ENCODE results near the gene GINS3. TPM values are rescaled to one million over a fixed set of nuclear protein-coding genes. Genes with fewer than 3 reads are reported as not detected.

GINS3 gene
- total RNA-seq, 2 donors from 2014 or later = 2.5 to 11.7 TPM

DNA sequence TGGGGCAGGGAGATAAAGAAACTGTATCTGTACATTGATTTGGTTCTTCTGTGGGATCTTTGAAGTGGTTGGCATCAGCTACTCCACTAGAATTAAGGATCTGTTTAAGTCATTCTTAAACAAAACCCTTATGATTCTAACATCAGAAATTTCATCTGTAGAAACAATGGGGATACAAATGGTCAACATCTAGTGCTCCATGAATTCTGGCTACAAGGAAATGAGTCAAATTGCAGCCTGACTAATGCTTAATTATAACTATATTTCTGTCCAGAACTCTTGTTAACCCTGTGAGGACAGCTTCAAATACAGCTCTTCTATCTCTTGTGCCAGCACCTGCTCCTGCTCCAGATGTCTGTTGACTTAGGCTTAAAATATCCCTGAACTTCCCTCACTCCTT lies 13.9 kb upstream of the GINS3 start:
- no peak overlapping the region for H3K4me3 ChIP-seq
- no peak overlapping the region for H3K27ac ChIP-seq
- H3K9ac ChIP-seq (ENCODE audit: low read depth in 2 of 2, low read length in 2 of 2) = no peak overlapping the region
- intact Hi-C loops (cut with DNase I) = no loop called here
- H3K9me3 ChIP-seq = no peaks in the 10 kb centered on the region
- no peaks in the 10 kb centered on the region for H3K27me3 ChIP-seq
- TF ChIP-seq, protein P1, sequence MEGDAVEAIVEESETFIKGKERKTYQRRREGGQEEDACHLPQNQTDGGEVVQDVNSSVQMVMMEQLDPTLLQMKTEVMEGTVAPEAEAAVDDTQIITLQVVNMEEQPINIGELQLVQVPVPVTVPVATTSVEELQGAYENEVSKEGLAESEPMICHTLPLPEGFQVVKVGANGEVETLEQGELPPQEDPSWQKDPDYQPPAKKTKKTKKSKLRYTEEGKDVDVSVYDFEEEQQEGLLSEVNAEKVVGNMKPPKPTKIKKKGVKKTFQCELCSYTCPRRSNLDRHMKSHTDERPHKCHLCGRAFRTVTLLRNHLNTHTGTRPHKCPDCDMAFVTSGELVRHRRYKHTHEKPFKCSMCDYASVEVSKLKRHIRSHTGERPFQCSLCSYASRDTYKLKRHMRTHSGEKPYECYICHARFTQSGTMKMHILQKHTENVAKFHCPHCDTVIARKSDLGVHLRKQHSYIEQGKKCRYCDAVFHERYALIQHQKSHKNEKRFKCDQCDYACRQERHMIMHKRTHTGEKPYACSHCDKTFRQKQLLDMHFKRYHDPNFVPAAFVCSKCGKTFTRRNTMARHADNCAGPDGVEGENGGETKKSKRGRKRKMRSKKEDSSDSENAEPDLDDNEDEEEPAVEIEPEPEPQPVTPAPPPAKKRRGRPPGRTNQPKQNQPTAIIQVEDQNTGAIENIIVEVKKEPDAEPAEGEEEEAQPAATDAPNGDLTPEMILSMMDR (IDR thresholded peaks at IDR 0.05) = no peak
- no peak for DNase-seq
- H3K4me1 ChIP-seq = no peaks in the 10 kb centered on the region
- H3K36me3 ChIP-seq = no peaks in the 10 kb centered on the region

DNA sequence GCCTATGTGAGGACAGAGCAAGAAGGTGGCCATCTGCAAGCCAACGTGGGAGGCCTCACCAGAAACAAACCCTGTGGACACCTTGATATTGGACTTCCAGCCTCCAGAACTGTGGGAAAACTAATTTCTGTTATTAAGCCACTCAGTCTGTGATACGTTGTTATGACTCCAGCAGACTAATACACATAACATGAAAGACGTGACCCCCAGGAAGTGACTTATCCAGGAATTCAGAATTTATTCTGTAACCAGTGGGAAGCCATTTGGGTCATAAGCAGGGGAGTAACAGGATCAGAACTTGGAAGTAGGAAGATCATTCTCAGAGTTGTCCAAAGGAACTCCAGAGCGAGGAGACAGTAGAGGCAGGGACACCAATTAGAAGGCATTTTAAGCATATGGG lies 12.5 kb upstream of the GINS3 start:
- Histone ChIP-seq H3K9me3 (no peaks in the 10 kb centered on the region), H3K27me3 (peaks cover 5% of the 10 kb centered on the region), H3K9ac (ENCODE audit: low read depth in 2 of 2, low read length in 2 of 2) (no peak overlapping the region), H3K4me1 (no peaks in the 10 kb centered on the region), H3K27ac (no peak overlapping the region), H3K4me3 (no peak overlapping the region), H3K36me3 (no peaks in the 10 kb centered on the region)
- TF ChIP-seq, protein P1 (IDR thresholded peaks at IDR 0.05) = no peak
- intact Hi-C loops (cut with DNase I) = no loop called here
- no peak for DNase-seq

DNA sequence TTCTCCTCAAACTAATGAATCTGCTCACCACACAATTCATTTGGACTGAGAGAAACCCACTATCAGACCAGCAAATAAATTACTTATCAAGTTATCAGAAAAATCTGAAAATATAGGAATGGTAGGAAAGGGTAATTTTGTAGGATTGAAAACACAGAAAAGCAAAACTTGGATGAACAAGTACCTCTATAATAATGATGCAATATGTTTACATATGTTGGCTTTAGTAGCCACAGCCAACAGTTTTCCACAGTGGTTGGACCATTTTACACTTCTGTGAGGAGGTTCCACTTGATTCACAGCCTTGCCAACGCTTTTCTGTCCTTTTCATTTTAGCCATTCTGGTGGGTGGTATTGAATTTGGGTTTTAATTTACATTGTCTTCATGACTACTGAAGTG lies 10.6 kb upstream of the GINS3 start:
- H3K36me3 ChIP-seq = no peaks in the 10 kb centered on the region
- H3K9me3 ChIP-seq = no peaks in the 10 kb centered on the region
- H3K4me1 ChIP-seq = no peaks in the 10 kb centered on the region
- no peak overlapping the region for H3K4me3 ChIP-seq
- no peak for DNase-seq
- peaks cover 5% of the 10 kb centered on the region for H3K27me3 ChIP-seq
- H3K9ac ChIP-seq (ENCODE audit: low read depth in 2 of 2, low read length in 2 of 2) = no peak overlapping the region
- intact Hi-C loops (cut with DNase I) = no loop called here
- H3K27ac ChIP-seq = no peak overlapping the region
- TF ChIP-seq, protein P1 (IDR thresholded peaks at IDR 0.05) = no peak

DNA sequence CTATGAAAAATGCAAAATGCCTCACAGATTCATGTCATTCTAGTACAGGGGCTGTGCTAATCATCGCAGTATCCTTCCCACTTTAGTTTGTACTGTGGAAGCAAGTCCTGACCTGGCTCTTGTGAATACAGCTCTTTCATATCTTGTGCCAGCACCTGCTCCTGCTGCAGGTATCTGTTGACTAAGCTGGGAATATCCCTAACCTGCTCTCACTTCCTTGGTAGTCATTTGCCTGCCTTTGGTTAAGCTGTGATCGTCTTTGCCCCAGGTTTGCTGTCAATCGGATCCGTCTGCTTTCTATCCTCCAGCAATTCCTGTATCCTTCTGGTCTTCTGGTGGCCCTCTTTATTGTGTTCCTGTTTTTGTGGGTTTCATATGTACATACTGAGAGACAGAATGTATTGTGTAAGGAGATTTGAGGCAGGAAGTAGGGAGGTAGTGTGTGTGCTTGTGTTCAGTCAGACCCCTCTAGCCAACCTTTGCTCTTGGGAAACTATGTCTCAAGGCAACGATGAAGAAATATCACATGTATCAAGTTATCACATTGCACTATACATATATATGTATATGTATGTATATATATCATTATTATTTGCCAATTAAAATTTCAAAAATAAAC lies 7.7 kb upstream of the GINS3 start:
- Histone ChIP-seq H3K27ac (no peak overlapping the region), H3K36me3 (no peaks in the 10 kb centered on the region), H3K27me3 (peaks cover 5% of the 10 kb centered on the region), H3K9me3 (no peaks in the 10 kb centered on the region), H3K9ac (ENCODE audit: low read depth in 2 of 2, low read length in 2 of 2) (no peak overlapping the region), H3K4me3 (no peak overlapping the region), H3K4me1 (no peaks in the 10 kb centered on the region)
- DNase-seq = no peak
- intact Hi-C loops (cut with DNase I) = no loop called here
- TF ChIP-seq, protein P1 (IDR thresholded peaks at IDR 0.05) = no peak

DNA sequence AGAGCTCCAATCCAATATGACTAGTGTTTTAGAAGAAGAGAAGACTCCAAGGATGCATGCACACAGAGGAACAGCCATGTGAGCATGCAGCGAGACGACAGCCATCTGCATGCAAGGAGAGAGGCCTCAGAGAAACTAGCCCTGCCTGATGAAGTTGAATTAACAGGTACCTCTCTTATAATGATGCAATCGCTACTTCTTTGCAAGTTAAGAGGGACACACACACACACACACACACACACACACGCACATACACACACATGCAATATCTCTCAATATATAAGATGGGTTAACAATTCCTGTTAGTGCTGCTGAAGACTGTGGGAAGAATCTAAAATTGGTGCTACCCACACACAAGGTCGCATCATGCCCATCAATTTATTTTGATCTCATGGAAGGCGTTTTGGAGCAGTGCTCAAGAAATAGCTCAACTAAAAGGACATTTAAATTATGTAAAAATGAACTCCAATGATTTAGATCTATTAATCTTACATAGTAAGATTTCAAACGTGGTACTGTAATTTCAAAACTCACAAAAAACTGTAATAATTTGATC lies 7.0 kb upstream of the GINS3 start:
- no peaks in the 10 kb centered on the region for H3K9me3 ChIP-seq
- H3K4me1 ChIP-seq = no peaks in the 10 kb centered on the region
- H3K27ac ChIP-seq = no peak overlapping the region
- intact Hi-C loops (cut with DNase I) = no loop called here
- no peaks in the 10 kb centered on the region for H3K36me3 ChIP-seq
- TF ChIP-seq, protein P1 (IDR thresholded peaks at IDR 0.05) = no peak
- no peak overlapping the region for H3K4me3 ChIP-seq
- H3K27me3 ChIP-seq = peaks cover 5% of the 10 kb centered on the region
- no peak overlapping the region for H3K9ac ChIP-seq (ENCODE audit: low read depth in 2 of 2, low read length in 2 of 2)
- no peak for DNase-seq

Measured in colonic mucosa (tissue), 4 donors.